ENCODE results near the gene VPS25. TPM values are rescaled to one million over a fixed set of nuclear protein-coding genes. Genes with fewer than 3 reads are reported as not detected.

Gene VPS25
- total RNA-seq, 4 donors from 2014 or later, result 44.3 to 53.4 (median 48.4) TPM

DNA sequence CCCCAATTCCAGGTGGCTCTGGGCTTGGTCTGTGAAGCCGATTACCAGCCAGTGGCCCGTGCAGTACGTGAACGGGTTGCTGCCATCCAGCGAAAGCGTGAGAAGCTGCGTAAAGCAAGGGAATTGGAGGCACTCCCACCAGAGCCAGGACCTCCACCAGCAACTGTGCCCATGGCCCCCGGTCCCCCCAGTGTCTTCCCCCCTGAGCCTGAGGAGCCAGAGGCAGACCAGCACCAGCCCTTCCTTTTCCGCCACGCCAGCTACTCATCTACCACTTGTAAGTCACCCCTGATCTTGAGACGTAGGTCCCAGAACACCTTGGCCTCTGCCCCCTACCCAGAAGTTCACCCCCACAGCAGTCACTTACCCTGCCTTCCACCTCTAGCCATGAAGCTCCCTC lies 14.0 kb downstream of the VPS25 start:
- TF ChIP-seq, protein P1, sequence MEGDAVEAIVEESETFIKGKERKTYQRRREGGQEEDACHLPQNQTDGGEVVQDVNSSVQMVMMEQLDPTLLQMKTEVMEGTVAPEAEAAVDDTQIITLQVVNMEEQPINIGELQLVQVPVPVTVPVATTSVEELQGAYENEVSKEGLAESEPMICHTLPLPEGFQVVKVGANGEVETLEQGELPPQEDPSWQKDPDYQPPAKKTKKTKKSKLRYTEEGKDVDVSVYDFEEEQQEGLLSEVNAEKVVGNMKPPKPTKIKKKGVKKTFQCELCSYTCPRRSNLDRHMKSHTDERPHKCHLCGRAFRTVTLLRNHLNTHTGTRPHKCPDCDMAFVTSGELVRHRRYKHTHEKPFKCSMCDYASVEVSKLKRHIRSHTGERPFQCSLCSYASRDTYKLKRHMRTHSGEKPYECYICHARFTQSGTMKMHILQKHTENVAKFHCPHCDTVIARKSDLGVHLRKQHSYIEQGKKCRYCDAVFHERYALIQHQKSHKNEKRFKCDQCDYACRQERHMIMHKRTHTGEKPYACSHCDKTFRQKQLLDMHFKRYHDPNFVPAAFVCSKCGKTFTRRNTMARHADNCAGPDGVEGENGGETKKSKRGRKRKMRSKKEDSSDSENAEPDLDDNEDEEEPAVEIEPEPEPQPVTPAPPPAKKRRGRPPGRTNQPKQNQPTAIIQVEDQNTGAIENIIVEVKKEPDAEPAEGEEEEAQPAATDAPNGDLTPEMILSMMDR (IDR thresholded peaks at IDR 0.05), result no peak
- DNase-seq (ENCODE audit: low spot score) (no peak), ATAC-seq (ENCODE audit: low FRiP score) (no peak)

DNA sequence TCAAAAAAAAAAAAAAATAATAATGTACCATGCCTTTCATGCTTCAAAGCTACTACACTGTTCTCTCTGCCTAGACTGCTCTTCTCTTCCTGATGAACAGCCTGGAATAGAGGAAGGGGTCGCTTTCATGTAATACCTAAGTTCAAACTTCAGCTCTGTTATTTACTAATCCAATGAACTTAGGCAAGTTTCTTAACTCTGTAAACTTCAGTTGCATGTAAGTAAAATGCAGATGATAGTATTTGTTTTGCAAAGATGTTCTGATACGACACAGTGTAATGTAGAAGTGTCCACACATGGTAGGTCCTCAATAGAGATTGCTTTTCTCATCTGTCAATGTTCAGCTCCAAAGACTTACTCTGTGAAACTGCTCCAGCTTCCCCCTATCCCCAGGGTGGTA lies 18.7 kb downstream of the VPS25 start:
- ATAC-seq (ENCODE audit: low FRiP score), result no peak
- DNase-seq (ENCODE audit: low spot score), result no peak
- TF ChIP-seq, protein P1 (IDR thresholded peaks at IDR 0.05), result no peak

DNA sequence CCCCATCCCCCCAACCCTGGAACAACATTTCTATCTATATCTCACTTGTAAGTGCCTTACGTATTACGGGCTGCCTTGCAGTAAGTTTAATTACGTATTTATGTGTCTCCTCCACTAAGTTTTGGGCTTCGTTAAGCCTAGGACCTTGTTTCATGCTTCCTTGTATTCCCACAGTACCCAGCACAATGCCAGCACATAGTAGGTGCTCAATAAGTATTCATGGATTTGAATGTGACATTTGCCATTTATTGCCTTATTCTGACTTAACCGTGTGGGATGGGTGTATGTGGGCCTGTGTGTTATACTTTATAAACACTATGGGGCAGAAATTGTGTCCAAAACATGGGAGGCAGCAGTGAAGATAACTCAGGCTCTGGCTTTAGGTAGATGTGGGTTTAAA lies 19.3 kb downstream of the VPS25 start:
- ATAC-seq (ENCODE audit: low FRiP score), result no peak
- no peak for DNase-seq (ENCODE audit: low spot score)
- TF ChIP-seq, protein P1 (IDR thresholded peaks at IDR 0.05), result no peak

DNA sequence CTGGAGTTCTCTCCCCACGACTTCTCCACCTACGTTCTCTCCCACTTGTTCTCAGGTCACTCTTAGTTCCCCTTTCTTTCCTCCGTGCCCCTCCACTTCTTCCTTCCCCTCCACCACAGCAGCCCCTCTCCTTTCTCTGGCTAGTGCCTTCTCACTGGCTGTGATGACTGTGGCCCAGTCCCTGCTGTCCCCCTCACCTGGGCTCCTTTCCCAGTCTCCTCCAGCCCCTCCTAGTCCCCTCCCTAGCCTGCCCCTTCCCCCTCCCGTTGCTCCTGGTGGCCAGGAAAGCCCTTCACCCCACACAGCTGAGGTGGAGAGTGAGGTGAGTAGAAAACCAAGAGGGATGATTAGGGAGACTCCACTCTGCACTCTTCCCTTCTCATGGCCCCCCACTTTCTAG lies 21.8 kb downstream of the VPS25 start:
- DNase-seq (ENCODE audit: low spot score), result no peak
- TF ChIP-seq, protein P1 (IDR thresholded peaks at IDR 0.05), result no peak
- ATAC-seq (ENCODE audit: low FRiP score), result no peak

DNA sequence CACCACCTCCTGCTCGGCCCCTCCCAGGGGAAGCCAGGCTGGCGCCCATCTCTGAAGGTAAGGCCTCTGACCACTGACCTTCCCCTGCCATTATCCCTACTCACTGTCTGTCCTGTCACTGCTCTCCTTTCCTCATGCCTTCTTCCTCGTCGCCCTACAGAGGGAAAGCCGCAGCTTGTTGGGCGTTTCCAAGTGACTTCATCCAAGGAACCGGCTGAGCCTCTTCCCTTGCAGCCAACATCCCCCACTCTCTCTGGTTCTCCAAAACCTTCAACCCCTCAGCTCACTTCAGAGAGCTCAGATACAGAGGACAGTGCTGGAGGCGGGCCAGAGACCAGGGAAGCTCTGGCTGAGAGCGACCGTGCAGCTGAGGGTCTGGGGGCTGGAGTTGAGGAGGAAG lies 22.2 kb downstream of the VPS25 start:
- no peak for ATAC-seq (ENCODE audit: low FRiP score)
- TF ChIP-seq, protein P1 (IDR thresholded peaks at IDR 0.05), result no peak
- no peak for DNase-seq (ENCODE audit: low spot score)

DNA sequence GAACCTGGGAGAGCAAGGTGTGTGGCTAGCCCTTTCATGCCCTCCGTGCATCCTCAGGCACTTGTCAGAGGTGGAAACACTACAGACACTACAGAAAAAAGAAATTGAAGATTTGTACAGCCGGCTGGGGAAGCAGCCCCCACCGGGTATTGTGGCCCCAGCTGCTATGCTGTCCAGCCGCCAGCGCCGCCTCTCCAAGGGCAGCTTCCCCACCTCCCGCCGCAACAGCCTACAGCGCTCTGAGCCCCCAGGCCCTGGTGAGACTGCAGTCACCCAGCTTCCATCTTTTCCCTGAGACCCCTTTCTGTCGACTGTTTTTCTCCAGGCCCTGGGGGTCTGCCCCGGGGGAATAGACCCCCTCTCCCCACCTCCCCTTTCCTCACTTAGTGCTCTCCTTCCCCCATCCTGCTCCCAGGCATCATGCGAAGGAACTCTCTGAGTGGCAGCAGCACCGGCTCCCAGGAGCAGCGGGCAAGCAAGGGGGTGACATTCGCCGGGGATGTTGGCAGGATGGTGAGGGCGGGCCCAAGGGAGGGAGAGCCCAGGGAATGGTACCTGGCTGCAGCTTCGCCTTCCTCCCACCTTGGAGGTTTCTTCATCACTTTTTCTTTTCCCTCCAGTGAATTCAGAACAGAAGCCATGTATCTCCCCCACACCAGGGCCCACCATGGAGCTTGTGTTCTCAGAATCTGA lies 23.0 kb downstream of the VPS25 start:
- DNase-seq (ENCODE audit: low spot score), result no peak
- ATAC-seq (ENCODE audit: low FRiP score), result no peak
- TF ChIP-seq, protein P1 (IDR thresholded peaks at IDR 0.05), result no peak

Measured in omental fat pad (tissue), 4 donors.